Measurements from ENCODE around the gene FGF14. TPM values are rescaled to one million over a fixed set of nuclear protein-coding genes. Genes with fewer than 3 reads are reported as not detected.

Gene FGF14
- total and polyA plus RNA-seq, 2 donors from 2014 or later = 0.47 to 3.3 TPM

GRCh38 chr13:101945435-101945834 lies 456.4 kb downstream of the FGF14 start:
- Histone ChIP-seq H3K27me3 (ENCODE audit: control insufficient read depth, insufficient read depth, low read length) (no peaks in the 10 kb centered on the region), H3K9me3 (ENCODE audit: control insufficient read depth in 2 of 3, insufficient read depth in 1 of 3, low read length in 3 of 3) (no peaks in the 10 kb centered on the region), H3K36me3 (ENCODE audit: control insufficient read depth in 2 of 3, insufficient read depth in 3 of 3, low read length in 3 of 3) (no peaks in the 10 kb centered on the region), H3K4me3 (ENCODE audit: low read length in 3 of 3) (no peak overlapping the region), H3K27ac (ENCODE audit: low read depth in 2 of 2, low read length in 2 of 2) (no peak overlapping the region), H3K4me1 (ENCODE audit: control insufficient read depth in 2 of 3, insufficient read depth in 2 of 3, low read depth in 1 of 3, low read length in 3 of 3) (no peaks in the 10 kb centered on the region), H3K9ac (ENCODE audit: low read length in 3 of 3) (no peak overlapping the region)
- TF ChIP-seq CTCF (IDR thresholded peaks at IDR 0.05; ENCODE audit: borderline replicate concordance, extremely low read depth, insufficient read depth) = no peak
- DNase-seq (no peak), FAIRE-seq (no peak)
- intact Hi-C loops (cut with DNase I) = no loop called here

- no peak for FAIRE-seq
- H3K36me3 ChIP-seq (ENCODE audit: control insufficient read depth in 2 of 3, insufficient read depth in 3 of 3, low read length in 3 of 3) = no peaks in the 10 kb centered on the region
- H3K4me3 ChIP-seq (ENCODE audit: low read length in 3 of 3) = no peak overlapping the region
- intact Hi-C loops (cut with DNase I) = no loop called here
- H3K27ac ChIP-seq (ENCODE audit: low read depth in 2 of 2, low read length in 2 of 2) = no peak overlapping the region
- no peak for TF ChIP-seq CTCF (IDR thresholded peaks at IDR 0.05; ENCODE audit: borderline replicate concordance, extremely low read depth, insufficient read depth)
- no peaks in the 10 kb centered on the region for H3K27me3 ChIP-seq (ENCODE audit: control insufficient read depth, insufficient read depth, low read length)
- DNase-seq = no peak
- no peak overlapping the region for H3K9ac ChIP-seq (ENCODE audit: low read length in 3 of 3)
- no peaks in the 10 kb centered on the region for H3K9me3 ChIP-seq (ENCODE audit: control insufficient read depth in 2 of 3, insufficient read depth in 1 of 3, low read length in 3 of 3)
- no peaks in the 10 kb centered on the region for H3K4me1 ChIP-seq (ENCODE audit: control insufficient read depth in 2 of 3, insufficient read depth in 2 of 3, low read depth in 1 of 3, low read length in 3 of 3)
Observed at GRCh38 chr13:101944521-101944920, 457.3 kb downstream of the FGF14 start.

DNA sequence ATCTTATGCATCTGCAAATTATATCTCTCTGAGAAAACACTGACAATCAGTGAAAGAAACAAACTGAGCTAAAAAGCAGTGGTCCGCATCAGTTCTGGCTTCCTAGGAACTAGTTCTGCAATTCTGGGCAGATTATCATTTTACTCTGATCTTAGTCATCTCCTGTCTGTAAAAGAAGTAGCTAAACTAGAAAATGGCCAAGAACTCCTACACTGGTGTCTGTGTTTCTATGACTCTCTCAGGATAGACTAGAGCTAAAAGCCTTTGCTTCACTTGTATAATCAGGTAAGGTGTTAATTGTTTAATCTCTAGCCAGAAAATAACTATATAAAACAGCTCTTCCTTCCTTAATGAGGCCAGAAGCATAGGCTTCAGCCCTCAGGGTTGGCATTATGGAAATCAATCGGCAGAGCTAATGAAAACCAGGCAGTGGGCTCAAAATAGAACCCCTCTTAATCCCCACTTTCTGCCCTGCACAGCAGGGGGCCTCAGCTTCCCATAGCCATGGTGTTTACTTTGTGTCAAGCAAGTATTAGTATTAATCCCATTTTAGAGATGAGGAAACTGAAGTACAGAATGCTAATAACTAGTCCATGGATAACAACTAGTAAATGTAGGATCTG lies 459.2 kb downstream of the FGF14 start:
- FAIRE-seq (no peak), DNase-seq (no peak)
- H3K9me3 ChIP-seq (ENCODE audit: control insufficient read depth in 2 of 3, insufficient read depth in 1 of 3, low read length in 3 of 3) = no peaks in the 10 kb centered on the region
- TF ChIP-seq CTCF (IDR thresholded peaks at IDR 0.05; ENCODE audit: borderline replicate concordance, extremely low read depth, insufficient read depth) = no peak
- H3K4me3 ChIP-seq (ENCODE audit: low read length in 3 of 3) = no peak overlapping the region
- H3K36me3 ChIP-seq (ENCODE audit: control insufficient read depth in 2 of 3, insufficient read depth in 3 of 3, low read length in 3 of 3) = no peaks in the 10 kb centered on the region
- H3K9ac ChIP-seq (ENCODE audit: low read length in 3 of 3) = no peak overlapping the region
- no peak overlapping the region for H3K27ac ChIP-seq (ENCODE audit: low read depth in 2 of 2, low read length in 2 of 2)
- H3K4me1 ChIP-seq (ENCODE audit: control insufficient read depth in 2 of 3, insufficient read depth in 2 of 3, low read depth in 1 of 3, low read length in 3 of 3) = no peaks in the 10 kb centered on the region
- H3K27me3 ChIP-seq (ENCODE audit: control insufficient read depth, insufficient read depth, low read length) = no peaks in the 10 kb centered on the region
- intact Hi-C loops (cut with DNase I) = no loop called here

DNA sequence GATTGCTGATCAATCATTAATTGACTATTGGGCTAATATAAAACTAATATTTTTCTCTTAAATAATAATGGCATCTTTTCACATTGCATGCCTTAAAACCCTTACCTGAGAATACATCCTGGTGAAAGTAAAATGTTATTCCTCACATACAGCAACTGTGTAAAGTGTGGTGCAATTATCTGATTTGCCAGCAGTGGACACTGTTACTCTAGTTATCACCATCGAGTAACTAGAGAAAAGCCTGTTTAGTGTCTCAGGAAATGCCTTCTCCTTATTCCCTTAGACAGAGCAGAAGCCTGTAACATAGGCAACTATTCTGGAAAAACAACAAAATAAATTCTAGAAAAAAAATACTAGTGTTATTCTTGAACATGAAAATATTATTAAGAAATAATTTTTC lies 459.8 kb downstream of the FGF14 start:
- H3K27me3 ChIP-seq (ENCODE audit: control insufficient read depth, insufficient read depth, low read length) = no peaks in the 10 kb centered on the region
- FAIRE-seq (peak; percentile 63), DNase-seq (peak in 3 of 5 donors; percentile 54 to 78 (median 77))
- intact Hi-C loops (cut with DNase I) = no loop called here
- H3K9ac ChIP-seq (ENCODE audit: low read length in 3 of 3) = no peak overlapping the region
- no peaks in the 10 kb centered on the region for H3K4me1 ChIP-seq (ENCODE audit: control insufficient read depth in 2 of 3, insufficient read depth in 2 of 3, low read depth in 1 of 3, low read length in 3 of 3)
- peak; percentile 44 for TF ChIP-seq CTCF (IDR thresholded peaks at IDR 0.05; ENCODE audit: borderline replicate concordance, extremely low read depth, insufficient read depth)
- H3K27ac ChIP-seq (ENCODE audit: low read depth in 2 of 2, low read length in 2 of 2) = no peak overlapping the region
- no peaks in the 10 kb centered on the region for H3K36me3 ChIP-seq (ENCODE audit: control insufficient read depth in 2 of 3, insufficient read depth in 3 of 3, low read length in 3 of 3)
- no peaks in the 10 kb centered on the region for H3K9me3 ChIP-seq (ENCODE audit: control insufficient read depth in 2 of 3, insufficient read depth in 1 of 3, low read length in 3 of 3)
- H3K4me3 ChIP-seq (ENCODE audit: low read length in 3 of 3) = no peak overlapping the region

All from kidney (tissue), 14 donors.